Adipose tissue (tissue), 3 donors: ENCODE measurements around the gene PARP6. TPM values are rescaled to one million over a fixed set of nuclear protein-coding genes. Genes with fewer than 3 reads are reported as not detected.

Experiments
- H3K27ac ChIP-seq: one replicate; pipeline ENCODE4 v1.5.1; 2013; ENCODE audit warnings: low read depth, low read length
- WGBS, 3 donors: extraction: QIAGEN DNeasy Blood & Tissue Kit; methylation state at CpG; one replicate each; pipeline ENCODE4 v1.1.7; 2013; 5-methylcytosine and 5-hydroxymethylcytosine counted together
- polyA plus RNA-seq, 3 donors: library from polyadenylated mRNA; stranded (reverse); fragments of 200-250 nt; gene quantifications; one replicate each; pipeline ENCODE4 v1.2.3, GENCODE V29; 2013
- donor health status: healthy with polysubstance abuse.
- donor health status: Bipolar disorder and iron deficiency.
- donor health status: healthy.

PARP6 gene
- polyA plus RNA-seq, result 10 to 100 TPM; 38.7 to 63.7 (median 43.4) TPM

GRCh38 chr15:72272213-72272996 is at the start of gene PARP6:
TSS of gene PARP6 (minus strand) at chr15:72272554. CDS start at chr15:72267477, 5,077 bp downstream.
- H3K27ac ChIP-seq, result peak within 1 kb of the TSS; percentile 39
- 0 to 1% (median 1%) methylated on average over 57 to 82 of the region's 82 CpGs for WGBS, 3 donors

- no peak within 1 kb of the TSS for H3K27ac ChIP-seq
- WGBS, 3 donors, result 1% methylated on average over 46 to 57 of the region's 58 CpGs
These were observed 47.8 kb upstream of the PARP6 start, which contains the start of gene CELF6 for GRCh38 chr15:72319985-72320671. TSS of gene CELF6 (minus strand) at chr15:72320157. CDS start at chr15:72319874, 283 bp downstream.

GRCh38 chr15:72319360-72319984 is 47.1 kb upstream of the PARP6 start:
- no peak overlapping the region for H3K27ac ChIP-seq
- 8 to 12% (median 9%) methylated on average over 33 to 47 of the region's 48 CpGs for WGBS, 3 donors

- no peak overlapping the region for H3K27ac ChIP-seq
- 38 to 40% (median 38%) methylated on average over 2 of the region's 2 CpGs for WGBS, 3 donors
These were observed 46.1 kb upstream of the PARP6 start for GRCh38 chr15:72318408-72318942.

- H3K27ac ChIP-seq, result no peak overlapping the region
- 67 to 71% (median 69%) methylated on average over 6 of the region's 6 CpGs for WGBS, 3 donors
These were observed 43.5 kb upstream of the PARP6 start for GRCh38 chr15:72315706-72316370.

GRCh38 chr15:72313881-72314280 is 41.5 kb upstream of the PARP6 start:
- no peak overlapping the region for H3K27ac ChIP-seq
- 85 to 97% (median 92%) methylated on average over 2 of the region's 2 CpGs for WGBS, 3 donors

GRCh38 chr15:72313448-72313840 is 41.1 kb upstream of the PARP6 start:
- H3K27ac ChIP-seq, result no peak overlapping the region
- WGBS, 3 donors, result 81 to 88% (median 84%) methylated on average over 2 of the region's 2 CpGs

GRCh38 chr15:72312605-72313447 is 40.5 kb upstream of the PARP6 start:
- H3K27ac ChIP-seq, result no peak overlapping the region
- 50 to 63% (median 56%) methylated on average over 2 of the region's 2 CpGs for WGBS, 3 donors

GRCh38 chr15:72307026-72307425 is 34.7 kb upstream of the PARP6 start:
- no peak overlapping the region for H3K27ac ChIP-seq
- WGBS, 3 donors, result 54 to 78% (median 76%) methylated on average over 5 of the region's 5 CpGs

- no peak overlapping the region for H3K27ac ChIP-seq
- WGBS, 3 donors, result 51 to 79% (median 57%) methylated on average over 10 of the region's 10 CpGs
These were observed 33.9 kb upstream of the PARP6 start for GRCh38 chr15:72306211-72306785.

- 87 to 94% (median 88%) methylated on average over 7 of the region's 7 CpGs for WGBS, 3 donors
- H3K27ac ChIP-seq, result no peak overlapping the region
These were observed 32.2 kb upstream of the PARP6 start for GRCh38 chr15:72304596-72304995.

GRCh38 chr15:72302955-72303354 is 30.6 kb upstream of the PARP6 start:
- no peak overlapping the region for H3K27ac ChIP-seq
- WGBS, 3 donors, result 55 to 71% (median 70%) methylated on average over 1 of the region's 1 CpG

GRCh38 chr15:72289597-72290325 is 17.4 kb upstream of the PARP6 start:
- 88 to 92% (median 89%) methylated on average over 34 to 52 of the region's 52 CpGs for WGBS, 3 donors

GRCh38 chr15:72288796-72289596 is 16.6 kb upstream of the PARP6 start:
- no peak overlapping the region for H3K27ac ChIP-seq
- 94 to 95% (median 95%) methylated on average over 33 to 49 of the region's 49 CpGs for WGBS, 3 donors

More at GRCh38 chr15:72289597-72290325, 17.4 kb upstream of the PARP6 start:
- H3K27ac ChIP-seq, result no peak overlapping the region

- WGBS, 3 donors, result 50 to 72% (median 71%) methylated on average over 10 of the region's 10 CpGs
- no peak overlapping the region for H3K27ac ChIP-seq
These were observed 13.7 kb upstream of the PARP6 start for GRCh38 chr15:72285927-72286516.
